NCI-H460 (cell line): ENCODE results near the gene KIF26A. TPM values are rescaled to one million over a fixed set of nuclear protein-coding genes. Genes with fewer than 3 reads are reported as not detected.

Experiments
- DNase-seq: peaks from one replicate; pipeline ENCODE4 v3.0.0-alpha.2; 2016; ENCODE audit warnings: low read depth; ENCODE audit errors: extremely low read depth
- total RNA-seq: library from RNA; depleted of rRNA; stranded (reverse); fragments of >200 nt; shearing (Covaris generic); gene quantifications from 2 replicates; pipeline ENCODE4 v1.2.3, GENCODE V29; 2014

KIF26A gene
- total RNA-seq, 1 experiment from 2014 or later = 38.7 TPM

- DNase-seq = no peak
Observed at GRCh38 chr14:104171895-104172294, 33.5 kb downstream of the KIF26A start.

DNA sequence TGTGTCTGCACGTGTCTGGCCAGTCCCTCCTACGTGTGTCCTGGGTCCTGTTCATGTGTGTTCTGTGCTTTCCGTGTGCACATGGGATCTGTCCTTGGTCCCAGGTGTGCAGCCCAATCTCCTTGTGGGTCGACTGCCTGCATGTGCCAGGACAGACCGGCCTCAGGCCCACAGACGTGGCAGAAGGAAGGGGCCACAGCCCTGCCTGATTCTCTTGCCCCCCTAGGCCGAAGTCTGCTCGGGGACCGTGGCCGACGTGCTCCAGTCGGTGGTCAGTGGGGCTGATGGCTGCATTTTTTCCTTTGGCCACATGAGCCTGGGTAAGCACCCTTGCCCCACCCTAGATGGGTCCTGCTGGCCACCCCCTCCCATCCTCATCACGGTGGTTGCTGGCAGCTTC lies 34.0 kb downstream of the KIF26A start:
- DNase-seq = no peak

- no peak for DNase-seq
Observed at GRCh38 chr14:104172880-104173279, 34.5 kb downstream of the KIF26A start.

DNA sequence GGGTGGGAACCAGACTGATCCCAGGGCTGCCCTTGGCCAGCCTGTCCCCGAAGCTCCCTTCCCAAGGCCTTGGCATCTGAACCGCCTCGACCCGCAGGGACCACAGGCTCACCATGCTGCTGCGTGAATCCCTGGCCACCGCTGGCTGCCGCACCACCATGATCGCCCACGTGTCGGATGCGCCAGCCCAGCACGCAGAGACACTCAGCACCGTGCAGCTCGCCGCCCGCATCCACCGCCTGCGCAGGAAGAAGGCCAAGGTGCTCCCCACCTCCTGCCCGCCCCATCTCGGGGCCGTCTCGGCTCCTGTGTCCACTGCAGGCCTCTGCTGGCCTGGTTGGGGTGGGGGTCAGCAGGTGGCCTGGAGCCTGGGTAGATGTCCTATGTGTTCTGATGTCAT lies 35.7 kb downstream of the KIF26A start:
- DNase-seq = no peak

GRCh38 chr14:104175041-104175440 lies 36.7 kb downstream of the KIF26A start:
- no peak for DNase-seq

- no peak for DNase-seq
Observed at GRCh38 chr14:104175811-104176210, 37.4 kb downstream of the KIF26A start.

DNA sequence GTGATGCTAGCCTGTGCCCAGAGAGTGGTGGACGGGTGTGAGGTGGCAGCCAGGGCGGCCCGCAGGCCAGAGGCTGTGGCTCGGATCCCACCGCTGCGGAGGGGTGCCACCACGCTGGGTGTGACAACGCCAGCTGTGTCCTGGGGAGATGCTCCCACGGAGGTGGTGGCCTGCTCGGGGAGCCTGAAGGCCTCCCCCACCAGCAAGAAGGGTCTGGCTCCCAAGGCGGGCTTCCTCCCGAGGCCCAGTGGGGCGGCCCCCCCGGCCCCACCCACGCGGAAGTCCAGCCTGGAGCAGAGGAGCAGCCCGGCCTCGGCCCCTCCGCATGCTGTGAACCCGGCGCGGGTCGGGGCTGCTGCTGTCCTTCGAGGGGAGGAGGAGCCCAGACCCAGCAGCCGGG lies 38.2 kb downstream of the KIF26A start:
- no peak for DNase-seq

DNA sequence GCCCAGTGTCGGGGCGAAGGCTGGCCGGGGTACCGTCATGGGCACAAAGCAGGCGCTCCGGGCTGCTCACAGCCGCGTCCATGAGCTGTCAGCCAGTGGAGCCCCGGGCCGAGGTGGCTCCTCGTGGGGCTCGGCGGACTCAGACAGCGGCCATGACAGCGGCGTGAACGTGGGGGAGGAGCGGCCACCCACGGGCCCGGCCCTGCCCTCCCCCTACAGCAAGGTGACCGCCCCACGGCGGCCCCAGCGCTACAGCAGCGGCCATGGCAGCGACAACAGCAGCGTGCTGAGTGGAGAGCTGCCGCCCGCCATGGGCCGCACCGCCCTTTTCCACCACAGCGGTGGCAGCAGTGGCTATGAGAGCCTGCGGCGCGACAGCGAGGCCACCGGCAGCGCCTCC lies 39.0 kb downstream of the KIF26A start:
- DNase-seq = no peak

DNA sequence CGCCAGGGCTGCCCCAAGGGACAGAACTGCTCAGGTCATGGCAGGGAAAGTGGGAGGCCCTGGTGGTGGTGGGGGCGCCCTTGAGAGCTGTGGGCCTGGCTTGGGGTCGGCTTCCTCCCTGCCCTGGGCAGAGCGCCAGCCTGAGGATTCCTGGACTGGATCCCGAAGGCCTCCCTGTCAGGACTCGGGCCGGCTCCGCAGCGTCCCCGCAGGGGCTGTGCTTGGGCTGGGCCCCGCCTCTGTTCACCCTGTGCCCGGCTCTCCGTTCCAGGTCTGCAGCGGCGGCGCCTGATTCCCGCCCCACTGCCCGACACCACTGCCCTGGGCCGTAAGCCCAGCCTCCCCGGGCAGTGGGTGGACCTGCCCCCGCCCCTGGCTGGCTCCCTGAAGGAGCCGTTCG lies 39.9 kb downstream of the KIF26A start:
- no peak for DNase-seq

GRCh38 chr14:104179126-104179525 lies 40.7 kb downstream of the KIF26A start:
- no peak for DNase-seq

- no peak for DNase-seq
Observed at GRCh38 chr14:104179564-104180129, 41.3 kb downstream of the KIF26A start.

- DNase-seq = no peak
Observed at GRCh38 chr14:104180561-104181165, 42.3 kb downstream of the KIF26A start.

- no peak for DNase-seq
Observed at GRCh38 chr14:104181761-104182530, 43.6 kb downstream of the KIF26A start.

- no peak for DNase-seq
Observed at GRCh38 chr14:104182857-104183425, 44.6 kb downstream of the KIF26A start.

DNA sequence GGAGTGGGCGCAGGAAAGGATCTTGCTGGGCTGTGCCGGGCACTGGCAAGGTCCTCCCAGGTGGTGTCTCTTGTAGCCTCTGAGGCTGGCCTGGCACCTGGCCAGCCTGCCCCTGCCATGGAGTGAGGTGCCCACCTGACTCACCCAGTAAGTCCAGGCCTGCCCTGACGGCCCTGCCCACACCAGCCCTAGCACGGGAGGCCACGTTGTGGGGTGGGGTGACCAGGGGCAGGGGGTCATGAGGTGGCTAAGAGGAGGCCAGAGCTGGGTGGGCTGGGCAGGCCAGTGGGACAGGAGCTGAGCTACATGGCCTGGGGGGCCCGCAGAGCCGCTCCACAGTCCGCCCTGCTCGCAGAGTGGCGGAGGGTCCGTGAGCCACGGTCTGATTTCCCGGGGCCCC lies 45.4 kb downstream of the KIF26A start:
- DNase-seq = no peak

- peak; percentile 37 for DNase-seq
Observed at GRCh38 chr14:104184506-104184905, 46.1 kb downstream of the KIF26A start.

- peak; percentile 76 for DNase-seq
Observed at GRCh38 chr14:104184911-104185499, 46.6 kb downstream of the KIF26A start.

DNA sequence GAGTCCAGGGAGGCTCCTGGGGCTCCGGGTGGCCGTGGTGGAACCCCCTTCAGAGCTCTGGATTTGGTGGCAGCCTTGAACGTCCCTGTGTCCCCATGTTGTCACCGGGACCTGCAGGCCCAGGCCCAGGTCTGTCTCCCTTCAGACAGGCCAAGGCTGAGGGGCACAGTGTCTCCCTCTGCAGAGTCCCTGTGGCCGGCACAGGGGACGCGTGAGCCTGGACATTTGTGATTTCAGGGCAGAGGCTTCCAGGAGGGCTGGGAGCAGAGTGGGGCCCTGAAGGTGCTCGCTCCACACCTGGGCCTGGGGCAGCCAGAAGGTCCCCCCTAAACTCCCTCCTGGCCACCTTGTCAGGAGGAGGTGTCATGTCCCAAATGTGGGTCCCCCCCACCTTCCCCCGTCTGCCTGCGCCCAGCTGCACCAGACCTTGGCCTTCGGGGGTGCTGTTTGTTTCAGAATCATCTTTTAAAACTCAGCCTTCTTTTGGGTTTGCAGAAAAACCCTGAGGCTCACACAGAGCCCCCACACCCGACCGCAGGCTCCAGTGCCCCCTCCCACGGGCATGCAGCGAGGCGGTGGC lies 47.6 kb downstream of the KIF26A start:
- DNase-seq = no peak

- DNase-seq = no peak
Observed at GRCh38 chr14:104186575-104186974, 48.2 kb downstream of the KIF26A start.

- peak; percentile 78 for DNase-seq
Observed at GRCh38 chr14:104187121-104187889, 48.9 kb downstream of the KIF26A start.
